HepG2 (cell line): ENCODE results near the gene MRPL2. TPM values are rescaled to one million over a fixed set of nuclear protein-coding genes. Genes with fewer than 3 reads are reported as not detected.

Experiments used
- AHR ChIP-seq: IDR thresholded peaks from 2 replicates; pipeline ENCODE4 v1.6.1; 2018; ENCODE audit warnings: missing genetic modification reagents, missing compliant biosample characterization
- BORCS8-MEF2B ChIP-seq: sonication (generic); formaldehyde crosslinking; IDR thresholded peaks from 2 replicates; pipeline ENCODE4 v1.8.0; 2022; ENCODE audit warnings: mild to moderate bottlenecking, missing genetic modification reagents
- DPF2 ChIP-seq: sonication (generic); formaldehyde crosslinking; IDR thresholded peaks from 2 replicates; pipeline ENCODE4 v1.4.0; 2020; ENCODE audit warnings: mild to moderate bottlenecking, low read depth, missing genetic modification reagents, borderline replicate concordance
- ETV6 ChIP-seq: sonication (generic); formaldehyde crosslinking; conservative IDR thresholded peaks from 2 replicates; pipeline ENCODE4 v1.4.0; 2020; ENCODE audit warnings: missing genetic modification reagents
- EZH2 ChIP-seq: conservative IDR thresholded peaks from 2 replicates; pipeline ENCODE4 v1.6.1; 2012; ENCODE audit warnings: mild to moderate bottlenecking, low read depth, low read length, moderate library complexity
- GPBP1L1 ChIP-seq: sonication (generic); formaldehyde crosslinking; IDR thresholded peaks from 2 replicates; pipeline ENCODE4 v1.5.0; 2020; ENCODE audit warnings: mild to moderate bottlenecking, missing genetic modification reagents
- HBP1 ChIP-seq: IDR thresholded peaks from 2 replicates; pipeline ENCODE4 v1.6.1; 2016; ENCODE audit warnings: low read depth, control low read depth
- KDM5B ChIP-seq: sonication (generic); formaldehyde crosslinking; IDR thresholded peaks from 2 replicates; pipeline ENCODE4 v1.4.0; 2020; ENCODE audit warnings: missing genetic modification reagents, mild to moderate bottlenecking, borderline replicate concordance
- KLF12 ChIP-seq: sonication (generic); formaldehyde crosslinking; IDR thresholded peaks from 2 replicates; pipeline ENCODE4 v1.4.0; 2020; ENCODE audit warnings: missing genetic modification reagents, borderline replicate concordance
- LRRFIP1 ChIP-seq: sonication (generic); formaldehyde crosslinking; conservative IDR thresholded peaks from 2 replicates; pipeline ENCODE4 v1.4.0; 2020; ENCODE audit warnings: missing genetic modification reagents
- MTA3 ChIP-seq: sonication (generic); formaldehyde crosslinking; IDR thresholded peaks from 2 replicates; pipeline ENCODE4 v1.4.0; 2020; ENCODE audit warnings: missing genetic modification reagents
- MXI1 ChIP-seq: IDR thresholded peaks from 3 replicates; pipeline ENCODE4 v1.6.1; 2012; ENCODE audit warnings: low read depth, low read length, inconsistent platforms, borderline replicate concordance
- PITX1 ChIP-seq: sonication (generic); formaldehyde crosslinking; IDR thresholded peaks from 2 replicates; pipeline ENCODE4 v1.5.1; 2020; ENCODE audit warnings: mild to moderate bottlenecking, missing genetic modification reagents
- RAD21 ChIP-seq: fragments of 450-650 bp; formaldehyde crosslinking; IDR thresholded peaks from 2 replicates; pipeline ENCODE4 v1.5.0; 2020; ENCODE audit warnings: mild to moderate bottlenecking
- RXRA ChIP-seq: sonication (generic); formaldehyde crosslinking; IDR thresholded peaks from 2 replicates; pipeline ENCODE4 v1.5.1; 2020; ENCODE audit warnings: missing genetic modification reagents
- STAT5B ChIP-seq: sonication (generic); formaldehyde crosslinking; IDR thresholded peaks from 2 replicates; pipeline ENCODE4 v1.4.0; 2020; ENCODE audit warnings: missing genetic modification reagents
- ZBTB38 ChIP-seq: sonication (generic); formaldehyde crosslinking; IDR thresholded peaks from 2 replicates; pipeline ENCODE4 v1.5.1; 2020; ENCODE audit warnings: mild to moderate bottlenecking, missing genetic modification reagents
- ZFP41 ChIP-seq: sonication (generic); formaldehyde crosslinking; IDR thresholded peaks from 2 replicates; pipeline ENCODE4 v1.4.0; 2020; ENCODE audit warnings: mild to moderate bottlenecking, missing genetic modification reagents, borderline replicate concordance
- ZIK1 ChIP-seq: sonication (generic); formaldehyde crosslinking; IDR thresholded peaks from 2 replicates; pipeline ENCODE4 v1.5.0; 2020; ENCODE audit warnings: mild to moderate bottlenecking, low read depth, missing genetic modification reagents, borderline replicate concordance
- ZNF326 ChIP-seq: sonication (generic); formaldehyde crosslinking; IDR thresholded peaks from 2 replicates; pipeline ENCODE4 v1.4.0; 2020; ENCODE audit warnings: missing genetic modification reagents, borderline replicate concordance
- ZNF333 ChIP-seq: sonication (generic); formaldehyde crosslinking; IDR thresholded peaks from 2 replicates; pipeline ENCODE4 v1.4.0; 2020; ENCODE audit warnings: mild to moderate bottlenecking, missing genetic modification reagents, borderline replicate concordance
- ZNF841 ChIP-seq: sonication (generic); formaldehyde crosslinking; IDR thresholded peaks from 2 replicates; pipeline ENCODE4 v1.8.1; 2023; ENCODE audit warnings: missing genetic modification reagents, borderline replicate concordance
- ZSCAN30 ChIP-seq: sonication (generic); formaldehyde crosslinking; IDR thresholded peaks from 2 replicates; pipeline ENCODE4 v1.5.0; 2020; ENCODE audit warnings: mild to moderate bottlenecking, missing genetic modification reagents
- polyA plus RNA-seq, 8 experiments: library from polyadenylated mRNA; depleted of rRNA in 3 of 8; stranded (reverse) in 7 of 8; unstranded in 1 of 8; fragments of >200 nt; fragmentation: Illumina TruSeq in 4 of 8; extraction: Trizol in 4 of 8; gene quantifications; 2 replicates each; pipeline versions ENCODE4 v1.2.1 to v1.2.3, GENCODE V29; 2011 to 2016; ENCODE audit warnings: low read depth in 4 of 8, missing spikeins in 1 of 8, mixed read lengths in 1 of 8; ENCODE audit not compliant: insufficient read depth in 1 of 8
- total RNA-seq, 5 experiments: library from RNA; depleted of rRNA; stranded (reverse); fragments of >200 nt; fragmentation: Illumina TruSeq; extraction: Trizol; gene quantifications; 2 replicates each; pipeline ENCODE4 v1.2.3, GENCODE V29; 2016; ENCODE audit warnings: low read depth in 1 of 5

The MRPL2 gene
- total and polyA plus RNA-seq, 2 of the 13 experiments (the other 11 are each of a cell fraction or from before 2014, with no cell fraction given), result 56.8 to 65.6 TPM

- no peak for TF ChIP-seq MXI1
- TF ChIP-seq ZBTB38 (CRISPR knock-in tag), result peak; percentile 89
- TF ChIP-seq KDM5B, result no peak
- TF ChIP-seq ZNF326 (CRISPR knock-in tag), result 0 out of 2 replicates have a peak, but pooled peaks have one; percentile 47
- no peak for TF ChIP-seq ZNF333
- peak; percentile 43; the same call in 1 of the 2 replicates for TF ChIP-seq RAD21
- no peak for TF ChIP-seq EZH2
- TF ChIP-seq BORCS8-MEF2B (CRISPR knock-in tag), result peak; percentile 51; the same call in 1 of the 2 replicates
- TF ChIP-seq HBP1 (CRISPR knock-in tag), result 0 out of 2 replicates have a peak, but pooled peaks have one; percentile 68
- TF ChIP-seq ETV6 (CRISPR knock-in tag), result no peak
- TF ChIP-seq LRRFIP1, result no peak
- peak; percentile 54; the same call in 1 of the 2 replicates for TF ChIP-seq AHR (CRISPR knock-in tag)
- TF ChIP-seq GPBP1L1, result no peak
- TF ChIP-seq ZSCAN30 (CRISPR knock-in tag), result 0 out of 2 replicates have a peak, but pooled peaks have one; percentile 65
- TF ChIP-seq ZNF841 (CRISPR knock-in tag), result no peak
- TF ChIP-seq PITX1 (CRISPR knock-in tag), result no peak
- TF ChIP-seq DPF2 (CRISPR knock-in tag), result no peak
- peak; percentile 56; the same call in 1 of the 2 replicates for TF ChIP-seq ZIK1
- TF ChIP-seq MTA3, result no peak
- peak; percentile 65; the same call in 1 of the 2 replicates for TF ChIP-seq RXRA (CRISPR knock-in tag)
- TF ChIP-seq ZFP41 (CRISPR knock-in tag), result no peak; the same call in 1 of the 2 replicates
- TF ChIP-seq STAT5B, result no peak
- no peak for TF ChIP-seq KLF12 (CRISPR knock-in tag)
These were observed 1.8 kb upstream of the MRPL2 start (continued) for GRCh38 chr6:43060755-43061633.
